ENCODE measurements around the gene SLC6A12.

GRCh38 chr12:194276-194675 lies 19.7 kb downstream of the SLC6A12 start:
- no peak for TF ChIP-seq PATZ1 (tag by site-specific recombination; IDR thresholded peaks at IDR 0.05)
- TF ChIP-seq ZBTB7A (tag by site-specific recombination; IDR thresholded peaks at IDR 0.05; ENCODE audit: low read depth): no peak
- TF ChIP-seq CTCF (tag by site-specific recombination; IDR thresholded peaks at IDR 0.05): no peak
- TF ChIP-seq ZNF560 (tag by site-specific recombination; IDR thresholded peaks at IDR 0.05; ENCODE audit: borderline replicate concordance): no peak
- no peak for TF ChIP-seq HOXA7 (CRISPR knock-in tag; IDR thresholded peaks at IDR 0.05; ENCODE audit: borderline replicate concordance)
